Type B pancreatic cell (in vitro differentiated cells): Measurements from ENCODE around the gene PRKG1. TPM values are rescaled to one million over a fixed set of nuclear protein-coding genes. Genes with fewer than 3 reads are reported as not detected.
A peak's percentile ranks its signal among the peaks of the same experiment; 100 is the strongest.

Experiments used
- DNase-seq: peaks from one replicate; pipeline ENCODE4 v3.0.0; 2021; ENCODE audit warnings: mixed read lengths; ENCODE audit not compliant: unreplicated experiment; ENCODE audit errors: extremely low spot score
- H3K27ac Mint-ChIP-seq: 2 replicates; pipeline ENCODE4 v1.8.0; 2021; ENCODE audit warnings: mild to moderate bottlenecking, mixed read lengths
- H3K27me3 Mint-ChIP-seq: 2 replicates; pipeline ENCODE4 v1.8.0; 2021; ENCODE audit warnings: mixed read lengths
- H3K36me3 Mint-ChIP-seq: 2 replicates; pipeline ENCODE4 v1.8.0; 2021; ENCODE audit warnings: mixed read lengths
- H3K4me1 Mint-ChIP-seq: one replicate; pipeline ENCODE4 v1.8.0; 2021; ENCODE audit warnings: mixed read lengths; ENCODE audit not compliant: unreplicated experiment
- H3K4me3 Mint-ChIP-seq: 2 replicates; pipeline ENCODE4 v1.8.0; 2021; ENCODE audit warnings: mild to moderate bottlenecking, mixed read lengths
- H3K9me3 Mint-ChIP-seq: 2 replicates; pipeline ENCODE4 v1.8.0; 2021; ENCODE audit warnings: mixed read lengths
- total RNA-seq: library from RNA; stranded (reverse); gene quantifications from 2 replicates; pipeline ENCODE4 v1.2.1, GENCODE V29; 2021; ENCODE audit warnings: low replicate concordance
- TF ChIP-seq, protein P1 (sequence below): fragments of 200-600 bp; sonication (generic); conservative IDR thresholded peaks from 2 replicates; pipeline ENCODE4 v1.5.0; 2021; ENCODE audit warnings: antibody characterized with exemption, mild to moderate bottlenecking

PRKG1 gene
- total RNA-seq, 1 donor from 2014 or later = 12.3 TPM

DNA sequence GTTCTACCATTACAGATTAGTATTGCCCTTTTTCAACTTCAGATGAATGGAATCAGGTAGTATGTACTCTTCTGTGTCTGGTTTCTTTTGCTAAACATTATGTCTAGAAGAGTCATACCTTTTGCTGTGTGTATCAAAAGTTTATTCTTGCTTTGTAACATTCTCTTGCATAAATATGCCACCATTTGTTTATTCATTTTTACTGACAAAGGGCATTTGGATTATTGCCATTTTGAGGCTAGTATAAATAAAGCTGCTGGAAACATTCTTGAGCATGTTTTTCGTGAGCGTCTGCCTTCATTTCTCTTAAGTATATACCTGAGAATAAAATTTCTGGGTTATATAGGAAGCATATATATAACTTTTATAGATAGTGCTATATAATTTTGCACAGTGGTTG is 746.8 kb downstream of the PRKG1 start:
- TF ChIP-seq, protein P1, sequence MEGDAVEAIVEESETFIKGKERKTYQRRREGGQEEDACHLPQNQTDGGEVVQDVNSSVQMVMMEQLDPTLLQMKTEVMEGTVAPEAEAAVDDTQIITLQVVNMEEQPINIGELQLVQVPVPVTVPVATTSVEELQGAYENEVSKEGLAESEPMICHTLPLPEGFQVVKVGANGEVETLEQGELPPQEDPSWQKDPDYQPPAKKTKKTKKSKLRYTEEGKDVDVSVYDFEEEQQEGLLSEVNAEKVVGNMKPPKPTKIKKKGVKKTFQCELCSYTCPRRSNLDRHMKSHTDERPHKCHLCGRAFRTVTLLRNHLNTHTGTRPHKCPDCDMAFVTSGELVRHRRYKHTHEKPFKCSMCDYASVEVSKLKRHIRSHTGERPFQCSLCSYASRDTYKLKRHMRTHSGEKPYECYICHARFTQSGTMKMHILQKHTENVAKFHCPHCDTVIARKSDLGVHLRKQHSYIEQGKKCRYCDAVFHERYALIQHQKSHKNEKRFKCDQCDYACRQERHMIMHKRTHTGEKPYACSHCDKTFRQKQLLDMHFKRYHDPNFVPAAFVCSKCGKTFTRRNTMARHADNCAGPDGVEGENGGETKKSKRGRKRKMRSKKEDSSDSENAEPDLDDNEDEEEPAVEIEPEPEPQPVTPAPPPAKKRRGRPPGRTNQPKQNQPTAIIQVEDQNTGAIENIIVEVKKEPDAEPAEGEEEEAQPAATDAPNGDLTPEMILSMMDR = no peak
- Mint-ChIP-seq H3K27ac (no peak overlapping the region), H3K4me1 (no peaks in the 10 kb centered on the region), H3K4me3 (no peak overlapping the region), H3K27me3 (no peaks in the 10 kb centered on the region), H3K36me3 (no peaks in the 10 kb centered on the region), H3K9me3 (no peaks in the 10 kb centered on the region)
- DNase-seq = no peak

GRCh38 chr10:51821745-51822144 is 747.5 kb downstream of the PRKG1 start:
- TF ChIP-seq, protein P1 = no peak
- DNase-seq = no peak
- Mint-ChIP-seq H3K9me3 (no peaks in the 10 kb centered on the region), H3K4me3 (no peak overlapping the region), H3K27me3 (no peaks in the 10 kb centered on the region), H3K36me3 (no peaks in the 10 kb centered on the region), H3K27ac (no peak overlapping the region), H3K4me1 (no peaks in the 10 kb centered on the region)

DNA sequence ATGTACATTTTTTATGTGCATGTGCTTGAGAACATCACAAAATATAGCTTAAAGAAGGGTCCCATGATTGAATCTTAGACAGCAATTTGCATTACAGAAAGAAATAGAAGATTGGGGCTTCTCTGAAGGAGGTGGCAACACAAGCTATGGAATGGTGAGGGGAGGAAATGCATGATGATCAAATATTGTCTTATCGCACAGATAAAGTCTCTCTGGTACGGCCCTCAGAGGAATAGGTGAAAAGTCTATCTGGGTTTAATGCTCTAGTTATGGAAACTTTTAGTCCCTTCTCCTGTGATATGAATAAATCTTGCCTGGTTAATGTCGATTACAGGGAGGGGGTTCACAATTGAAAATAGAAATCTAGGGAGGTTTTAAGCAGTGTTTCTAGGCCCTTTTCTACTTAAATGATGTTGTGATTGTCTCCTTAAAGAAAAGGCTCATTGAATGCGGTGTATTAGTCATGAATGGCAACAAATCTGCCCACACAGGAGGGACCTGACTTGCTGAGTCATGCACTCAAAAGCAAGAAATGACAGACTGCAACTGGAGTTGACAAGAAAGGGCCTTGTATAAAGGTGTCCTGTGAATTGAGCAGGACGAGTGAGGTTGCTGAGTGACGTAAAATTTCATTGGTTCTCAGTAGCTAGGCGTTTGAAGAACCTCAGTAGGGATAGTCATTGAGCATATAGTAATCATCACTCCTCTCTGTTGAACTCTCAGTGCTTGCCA is 758.5 kb downstream of the PRKG1 start:
- H3K27ac Mint-ChIP-seq = peak overlapping the region; percentile 3

DNA sequence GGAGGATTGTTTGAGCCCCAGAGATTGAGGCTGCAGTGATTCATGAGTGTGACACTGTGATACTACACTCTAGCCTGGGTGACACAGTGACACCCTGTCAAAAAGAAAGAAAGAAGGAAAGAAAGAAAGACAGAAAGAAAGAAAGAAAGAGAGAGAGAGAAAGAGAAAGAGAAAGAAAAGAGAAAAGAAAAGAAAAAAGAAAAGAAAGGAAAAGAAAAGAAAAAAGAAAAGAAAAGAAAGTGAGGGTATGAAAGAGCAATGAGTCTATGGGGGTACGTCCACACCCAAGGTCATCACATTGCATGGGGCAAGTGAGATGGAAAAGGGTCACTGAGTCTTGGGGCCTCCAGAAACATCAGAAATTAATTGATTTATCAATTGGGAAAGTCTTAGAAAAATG is 760.3 kb downstream of the PRKG1 start:
- H3K9me3 Mint-ChIP-seq = peaks cover 6% of the 10 kb centered on the region
- TF ChIP-seq, protein P1 = no peak
- H3K4me3 Mint-ChIP-seq = no peak overlapping the region
- no peak overlapping the region for H3K27ac Mint-ChIP-seq
- no peaks in the 10 kb centered on the region for H3K27me3 Mint-ChIP-seq
- H3K36me3 Mint-ChIP-seq = peaks cover 3% of the 10 kb centered on the region
- DNase-seq = no peak
- no peaks in the 10 kb centered on the region for H3K4me1 Mint-ChIP-seq

More for the DNA sequence above, 758.5 kb downstream of the PRKG1 start:
- H3K4me1 Mint-ChIP-seq = no peaks in the 10 kb centered on the region
- H3K9me3 Mint-ChIP-seq = peaks cover 11% of the 10 kb centered on the region
- no peak for DNase-seq
- TF ChIP-seq, protein P1 = no peak
- no peak overlapping the region for H3K4me3 Mint-ChIP-seq
- H3K27me3 Mint-ChIP-seq = no peaks in the 10 kb centered on the region
- peaks cover 3% of the 10 kb centered on the region for H3K36me3 Mint-ChIP-seq

DNA sequence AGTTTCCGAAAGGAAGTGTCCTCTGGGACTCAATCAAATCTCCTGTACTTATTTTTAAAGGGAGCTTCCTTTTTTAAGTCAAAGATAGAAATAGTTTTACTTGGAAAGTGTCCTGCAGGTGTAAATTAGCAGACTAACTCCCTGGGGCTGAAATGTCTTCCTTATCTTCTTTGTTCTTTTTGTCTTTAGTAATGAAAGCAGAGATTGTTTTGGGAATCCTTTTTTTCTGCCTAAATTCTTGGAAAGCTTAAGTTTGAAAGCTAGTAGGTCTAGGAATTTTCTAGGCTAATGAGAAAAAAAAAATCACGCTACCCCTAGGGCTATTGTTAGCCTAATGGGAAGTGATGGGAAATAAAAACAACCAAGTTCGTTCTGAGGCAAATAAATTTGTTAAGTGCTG is 764.2 kb downstream of the PRKG1 start:
- H3K4me1 Mint-ChIP-seq = no peaks in the 10 kb centered on the region
- no peaks in the 10 kb centered on the region for H3K9me3 Mint-ChIP-seq
- H3K27me3 Mint-ChIP-seq = no peaks in the 10 kb centered on the region
- no peak for DNase-seq
- H3K27ac Mint-ChIP-seq = no peak overlapping the region
- H3K4me3 Mint-ChIP-seq = no peak overlapping the region
- peaks cover 3% of the 10 kb centered on the region for H3K36me3 Mint-ChIP-seq
- TF ChIP-seq, protein P1 = no peak

GRCh38 chr10:51843966-51844365 is 769.7 kb downstream of the PRKG1 start:
- H3K9me3 Mint-ChIP-seq = no peaks in the 10 kb centered on the region
- TF ChIP-seq, protein P1 = no peak
- H3K4me3 Mint-ChIP-seq = no peak overlapping the region
- no peak overlapping the region for H3K27ac Mint-ChIP-seq
- no peaks in the 10 kb centered on the region for H3K36me3 Mint-ChIP-seq
- H3K27me3 Mint-ChIP-seq = no peaks in the 10 kb centered on the region
- no peak for DNase-seq
- no peaks in the 10 kb centered on the region for H3K4me1 Mint-ChIP-seq
